H1 (cell line): ENCODE measurements around the gene TRIM29. TPM values are rescaled to one million over a fixed set of nuclear protein-coding genes. Genes with fewer than 3 reads are reported as not detected.

Experiments used
- CTCF ChIA-PET: fragments of 300-600 bp; sonication (Branson Sonifier 250); formaldehyde crosslinking; loops from one replicate; lab custom pipeline; 2021; ENCODE audit not compliant: partially characterized antibody; lab: Charles Lee
- POLR2A ChIA-PET: fragments of 300-600 bp; sonication (Branson Sonifier 250); formaldehyde crosslinking; loops from one replicate; lab custom pipeline; 2021; ENCODE audit warnings: inconsistent platforms; ENCODE audit not compliant: partially characterized antibody; lab: Charles Lee
- DNase-seq, 2 experiments: peaks; one replicate each; pipeline versions ENCODE4 v3.0.0 to v3.0.0-alpha.2; 2010 to 2022; ENCODE audit warnings: low spot score in 2 of 2, low read depth in 1 of 2, mixed read lengths in 1 of 2
- FAIRE-seq: peaks from 2 replicates; lab custom pipeline; 2011; peaks lifted over from hg19 to GRCh38; lab: Jason Lieb, UNC
- H2AFZ ChIP-seq: 2 replicates; pipeline ENCODE4 v1.8.1; 2012; ENCODE audit warnings: low read length, inconsistent platforms
- H2AK5ac ChIP-seq: 2 replicates; pipeline ENCODE4 v1.6.1; 2013; ENCODE audit warnings: low read depth, low read length
- H2BK120ac ChIP-seq: replicated peaks from 2 replicates; pipeline ENCODE3; 2013; ENCODE audit warnings: low read depth, low read length, inconsistent platforms
- H2BK12ac ChIP-seq: 2 replicates; pipeline ENCODE4 v1.6.1; 2013; ENCODE audit warnings: low read depth, low read length
- H2BK15ac ChIP-seq: 2 replicates; pipeline ENCODE4 v1.6.1; 2013; ENCODE audit warnings: low read length
- H2BK20ac ChIP-seq: 2 replicates; pipeline ENCODE4 v1.6.1; 2013; ENCODE audit warnings: low read length
- H2BK5ac ChIP-seq: 2 replicates; pipeline ENCODE4 v1.6.1; 2013; ENCODE audit warnings: low read depth, low read length
- H3K14ac ChIP-seq: 2 replicates; pipeline ENCODE4 v1.6.1; 2013; ENCODE audit warnings: inconsistent platforms; ENCODE audit not compliant: insufficient read length
- H3K18ac ChIP-seq: 2 replicates; pipeline ENCODE4 v1.6.1; 2013; ENCODE audit warnings: low read length; ENCODE audit errors: extremely low read depth
- H3K23ac ChIP-seq: 2 replicates; pipeline ENCODE4 v1.6.1; 2013; ENCODE audit warnings: inconsistent platforms; ENCODE audit not compliant: insufficient read length
- H3K23me2 ChIP-seq: 2 replicates; pipeline ENCODE4 v1.6.1; 2013; ENCODE audit warnings: low read depth, low read length
- H3K27ac ChIP-seq: 2 replicates; pipeline ENCODE4 v1.6.1; 2011; ENCODE audit warnings: low read depth, low read length, inconsistent platforms
- H3K27me3 ChIP-seq, 4 experiments: replicated peaks in 1 of 4; 1 replicate in 1 of 4; 2 replicates in 3 of 4; pipeline versions ENCODE4 v1.6.1 to v1.8.1; 2011 to 2013; ENCODE audit warnings: low read length in 3 of 4, mild to moderate bottlenecking in 3 of 4, inconsistent platforms in 2 of 4, mixed read lengths in 2 of 4, moderate library complexity in 1 of 4; ENCODE audit not compliant: control insufficient read depth in 3 of 4, insufficient read depth in 3 of 4; ENCODE audit errors: extremely low read depth in 1 of 4
- H3K36me3 ChIP-seq, 4 experiments: 2 replicates each; pipeline versions ENCODE4 v1.6.1 to v1.8.1; 2011 to 2013; ENCODE audit warnings: mild to moderate bottlenecking in 4 of 4, low read length in 3 of 4, moderate library complexity in 2 of 4, control low read depth in 1 of 4, inconsistent platforms in 1 of 4; ENCODE audit not compliant: insufficient read depth in 4 of 4, control insufficient read depth in 2 of 4
- H3K4ac ChIP-seq: replicated peaks from 2 replicates; pipeline ENCODE3; 2013; ENCODE audit warnings: low read length, low read depth, mixed read lengths, inconsistent platforms; ENCODE audit not compliant: insufficient read length
- H3K4me1 ChIP-seq, 4 experiments: replicated peaks in 1 of 4; 1 replicate in 1 of 4; 2 replicates in 3 of 4; pipeline versions ENCODE4 v1.6.1 to v1.8.1; 2011 to 2013; ENCODE audit warnings: low read length in 3 of 4, inconsistent platforms in 2 of 4, mixed read lengths in 1 of 4; ENCODE audit not compliant: insufficient read depth in 4 of 4, control insufficient read depth in 3 of 4
- H3K4me2 ChIP-seq, 2 experiments: 2 replicates each; pipeline versions ENCODE4 v1.6.1 to v1.8.1; 2011 to 2013; ENCODE audit warnings: low read depth in 2 of 2, low read length in 2 of 2, control low read depth in 1 of 2, inconsistent platforms in 1 of 2, mild to moderate bottlenecking in 1 of 2; ENCODE audit not compliant: insufficient read depth in 1 of 2
- H3K4me3 ChIP-seq, 4 experiments: fragments of 200-600, 300-600 bp in 1 of 4; sonication (generic), shearing (Covaris generic), sonication (Bioruptor Twin) in 1 of 4; 2 replicates each; pipeline versions ENCODE4 v1.5.1 to v1.8.1; 2011 to 2016; ENCODE audit warnings: low read length in 4 of 4, low read depth in 3 of 4, control low read depth in 2 of 4, inconsistent platforms in 2 of 4, mild to moderate bottlenecking in 2 of 4, mixed read lengths in 1 of 4, moderate library complexity in 1 of 4; ENCODE audit not compliant: insufficient read depth in 2 of 4; ENCODE audit errors: extremely low read depth in 1 of 4
- H3K56ac ChIP-seq: replicated peaks from 2 replicates; pipeline ENCODE3; 2013; ENCODE audit warnings: low read depth, mild to moderate bottlenecking, mixed read lengths, low read length, inconsistent platforms; ENCODE audit not compliant: insufficient read length
- H3K79me1 ChIP-seq: 2 replicates; pipeline ENCODE4 v1.6.1; 2013; ENCODE audit warnings: low read depth, low read length, control low read depth
- H3K79me2 ChIP-seq, 2 experiments: 2 replicates each; pipeline versions ENCODE4 v1.6.1 to v1.8.1; 2012 to 2013; ENCODE audit warnings: low read length in 2 of 2, mild to moderate bottlenecking in 2 of 2, inconsistent platforms in 1 of 2; ENCODE audit not compliant: insufficient read depth in 2 of 2, control insufficient read depth in 1 of 2
- H3K9ac ChIP-seq, 4 experiments: replicated peaks in 1 of 4; 1 replicate in 1 of 4; 2 replicates in 3 of 4; pipeline versions ENCODE4 v1.6.1 to v1.8.1; 2011 to 2013; ENCODE audit warnings: low read depth in 3 of 4, low read length in 3 of 4, control low read depth in 2 of 4, mild to moderate bottlenecking in 2 of 4, moderate library complexity in 2 of 4, inconsistent platforms in 1 of 4; ENCODE audit errors: extremely low read depth in 1 of 4
- H3K9me3 ChIP-seq, 2 experiments: 2 replicates each; pipeline versions ENCODE4 v1.6.1 to v1.8.1; 2012 to 2013; ENCODE audit warnings: mild to moderate bottlenecking in 2 of 2, moderate library complexity in 2 of 2, control low read depth in 1 of 2, inconsistent platforms in 1 of 2, low read depth in 1 of 2, low read length in 1 of 2, mixed read lengths in 1 of 2; ENCODE audit not compliant: insufficient read depth in 2 of 2
- H4K20me1 ChIP-seq, 2 experiments: replicated peaks in 1 of 2; 2 replicates each; pipeline versions ENCODE3 to v1.8.1; 2011 to 2013; ENCODE audit warnings: inconsistent platforms in 2 of 2, low read length in 2 of 2, mild to moderate bottlenecking in 1 of 2; ENCODE audit not compliant: insufficient read depth in 2 of 2, control insufficient read depth in 1 of 2
- H4K5ac ChIP-seq: 2 replicates; pipeline ENCODE4 v1.6.1; 2013; ENCODE audit warnings: low read length, low read depth, mixed read lengths, inconsistent platforms; ENCODE audit not compliant: insufficient read length
- H4K8ac ChIP-seq: 2 replicates; pipeline ENCODE4 v1.8.0; 2013; ENCODE audit warnings: mild to moderate bottlenecking, moderate library complexity, low read length, inconsistent platforms; ENCODE audit not compliant: insufficient read depth; ENCODE audit errors: extremely low read depth
- H4K91ac ChIP-seq: replicated peaks from 2 replicates; pipeline ENCODE3; 2013; ENCODE audit warnings: low read length, mixed read lengths, inconsistent platforms; ENCODE audit not compliant: insufficient read length
- EP300 ChIP-seq, 2 experiments: IDR thresholded peaks; 1 replicate in 1 of 2; 2 replicates in 1 of 2; pipeline ENCODE4 v1.6.1; 2011 to 2012; ENCODE audit warnings: low read depth in 2 of 2, low read length in 2 of 2, mild to moderate bottlenecking in 2 of 2, borderline replicate concordance in 1 of 2, inconsistent platforms in 1 of 2, moderate library complexity in 1 of 2
- GABPA ChIP-seq: IDR thresholded peaks from 2 replicates; pipeline ENCODE4 v1.6.1; 2011; ENCODE audit warnings: mild to moderate bottlenecking, low read length, moderate library complexity, borderline replicate concordance; ENCODE audit not compliant: insufficient read depth
- NRF1 ChIP-seq: IDR thresholded peaks from 2 replicates; pipeline ENCODE4 v1.6.1; 2011; ENCODE audit warnings: mild to moderate bottlenecking, low read depth, low read length, improper control_type of control experiment
- WGBS, 2 experiments: shearing (Covaris generic) in 1 of 2; methylation state at CpG; one replicate each; pipeline versions ENCODE4 v1.1.6 to v1.1.7; 2013 to 2015; ENCODE audit warnings: low lambda C conversion rate in 2 of 2, mixed read lengths in 2 of 2, inconsistent platforms in 1 of 2, low coverage in 1 of 2, missing lambda C conversion rate in 1 of 2; ENCODE audit not compliant: insufficient replicate concordance in 2 of 2, insufficient coverage in 1 of 2, insufficient read length in 1 of 2; ENCODE audit errors: extremely low coverage in 1 of 2, missing lambda C conversion rate in 1 of 2; 5-methylcytosine and 5-hydroxymethylcytosine counted together
- polyA plus RNA-seq, 7 experiments: library from polyadenylated mRNA; depleted of rRNA in 3 of 7; stranded (reverse) in 5 of 7; unstranded in 2 of 7; fragments of >200 nt in 5 of 7; fragments of 200-250 nt in 2 of 7; gene quantifications; 1 replicate in 5 of 7; 2 replicates in 1 of 7; 4 replicates in 1 of 7; pipeline versions ENCODE4 v1.2.1 to v1.2.3, GENCODE V29; 2011 to 2013; ENCODE audit warnings: missing spikeins in 2 of 7, mixed read lengths in 2 of 7
- total RNA-seq: library from RNA; stranded (reverse); fragmentation: NEBNext Ultra II Directional; extraction: Animal tissue kit (Norgen Biotek cat#: 25700); gene quantifications from 2 replicates; pipeline ENCODE4 v1.2.1, GENCODE V29; 2021

The TRIM29 gene
- total and polyA plus RNA-seq, 2 of the 8 experiments (the other 6 are each of a cell fraction or from before 2014, with no cell fraction given): 0.17 to 0.43 TPM

DNA sequence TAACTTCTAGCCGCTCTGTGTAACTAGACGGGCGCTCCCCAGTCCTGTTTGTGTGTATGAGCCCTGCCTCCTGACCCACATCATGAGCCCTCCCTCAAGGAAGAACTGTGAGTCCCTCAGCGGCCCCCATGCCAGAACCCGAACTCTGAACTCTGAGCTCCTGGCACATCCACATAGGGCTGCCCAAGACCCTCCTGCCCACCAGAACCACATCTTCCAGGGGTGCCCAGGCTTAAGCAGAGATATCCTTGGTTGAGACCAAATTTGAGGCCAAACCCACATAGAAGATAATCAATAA lies 3.0 kb downstream of the TRIM29 start:
- H3K36me3 ChIP-seq: no peaks in the 10 kb centered on the region
- peaks cover 0 to 4% (median 1%) of the 10 kb centered on the region in 4 experiments; a peak in 1 of 7 replicates for H3K4me1 ChIP-seq
- H3K79me1 ChIP-seq: no peaks in the 10 kb centered on the region
- H2BK120ac ChIP-seq: no peak overlapping the region
- TF ChIP-seq NRF1 (no peak), GABPA (no peak), EP300 (IDR thresholded peaks at IDR 0.05; ENCODE audit: borderline replicate concordance in 1 of 2, low read depth in 2 of 2, low read length in 2 of 2) (no peak)
- CTCF ChIA-PET: interaction anchor here (1.0 to 3.4 kb wide), 5 partner anchors 9 to 94 kb away, joined by 3 to 16 read pairs (median 4); no protein-coding TSS in a partner anchor
- H3K4ac ChIP-seq: no peak overlapping the region
- peaks cover 0 to 1% of the 10 kb centered on the region in 2 experiments for H4K20me1 ChIP-seq
- no peak overlapping the region for H4K91ac ChIP-seq
- POLR2A ChIA-PET: no interaction called here
- no peak overlapping the region for H3K56ac ChIP-seq
- FAIRE-seq: no peak
- no peak overlapping the region for H3K14ac ChIP-seq
- H2BK15ac ChIP-seq: no peak overlapping the region
- no peak for DNase-seq
- H3K27ac ChIP-seq: no peak overlapping the region
- no peak overlapping the region for H3K4me3 ChIP-seq
- no peak overlapping the region for H3K9ac ChIP-seq
- no peak overlapping the region for H3K18ac ChIP-seq
- no peak overlapping the region for H3K23ac ChIP-seq
- H4K5ac ChIP-seq: no peak overlapping the region
- peak overlapping the region; percentile 65; the same call in 1 of the 2 replicates for H2AK5ac ChIP-seq
- H3K4me2 ChIP-seq: no peak overlapping the region
- H4K8ac ChIP-seq: no peak overlapping the region
- H3K79me2 ChIP-seq: no peaks in the 10 kb centered on the region
- 86% methylated on average over 5 of the region's 5 CpGs; no CpG with 5 or more reads in 1 of the 2 experiments for WGBS, 2 experiments
- peaks cover 0 to 3% (median under 1%) of the 10 kb centered on the region in 4 experiments; a peak in 4 of 7 replicates for H3K27me3 ChIP-seq
- no peaks in the 10 kb centered on the region; the same call in 1 of the 2 replicates for H3K23me2 ChIP-seq
- no peaks in the 10 kb centered on the region for H3K9me3 ChIP-seq
- no peak overlapping the region for H2BK12ac ChIP-seq
- H2BK20ac ChIP-seq: no peak overlapping the region
- no peak overlapping the region for H2BK5ac ChIP-seq
- H2AFZ ChIP-seq: no peak overlapping the region
